ENCODE results near the gene KRT81.
"Not testable (repeated sequence)": the region's sequence is repeated elsewhere in the genome, so short reads cannot be mapped to it uniquely, and the experiment has no call there.

Gene KRT81

GRCh38 chr12:52253391-52254179 is 37.7 kb downstream of the KRT81 start:
- ATAC-seq = no peak
- DNase-seq = no peak

DNA sequence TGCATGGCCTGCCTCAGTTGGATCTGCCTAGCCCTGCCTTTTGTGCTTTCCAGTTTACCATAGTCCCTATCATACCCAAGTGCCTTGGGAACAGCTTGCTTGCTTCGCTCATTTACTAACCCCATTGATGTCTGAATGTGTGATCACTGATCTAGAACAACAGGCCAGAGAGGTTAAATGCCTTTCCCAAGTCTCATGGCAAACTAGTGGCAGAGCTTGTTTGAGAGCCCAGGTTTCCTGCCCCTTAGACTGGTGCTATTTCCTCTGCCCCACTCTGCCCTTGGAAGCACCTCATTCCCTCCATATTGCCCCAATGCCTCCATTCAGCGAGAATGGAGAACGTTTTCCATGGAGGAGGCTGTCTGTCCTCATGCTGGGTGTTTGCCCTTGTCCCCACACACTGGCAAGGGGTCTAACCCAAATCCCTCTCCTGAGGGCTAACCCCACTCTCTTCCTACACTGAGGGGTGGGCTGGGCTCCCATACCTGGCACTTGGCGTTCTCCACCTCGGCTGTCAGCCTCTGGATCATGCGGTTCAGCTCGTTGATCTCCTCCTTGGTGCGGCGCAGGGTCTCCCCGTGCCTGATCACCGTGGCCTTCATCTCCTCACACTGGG is 38.5 kb downstream of the KRT81 start:
- ATAC-seq = no peak

GRCh38 chr12:52252175-52252615 is 39.1 kb downstream of the KRT81 start:
- ATAC-seq, DNase-seq: not testable (repeated sequence)

More for the DNA sequence above, 38.5 kb downstream of the KRT81 start:
- DNase-seq = no peak

- ATAC-seq (no peak), DNase-seq (no peak)
These were observed 39.8 kb downstream of the KRT81 start for GRCh38 chr12:52251367-52252051.

DNA sequence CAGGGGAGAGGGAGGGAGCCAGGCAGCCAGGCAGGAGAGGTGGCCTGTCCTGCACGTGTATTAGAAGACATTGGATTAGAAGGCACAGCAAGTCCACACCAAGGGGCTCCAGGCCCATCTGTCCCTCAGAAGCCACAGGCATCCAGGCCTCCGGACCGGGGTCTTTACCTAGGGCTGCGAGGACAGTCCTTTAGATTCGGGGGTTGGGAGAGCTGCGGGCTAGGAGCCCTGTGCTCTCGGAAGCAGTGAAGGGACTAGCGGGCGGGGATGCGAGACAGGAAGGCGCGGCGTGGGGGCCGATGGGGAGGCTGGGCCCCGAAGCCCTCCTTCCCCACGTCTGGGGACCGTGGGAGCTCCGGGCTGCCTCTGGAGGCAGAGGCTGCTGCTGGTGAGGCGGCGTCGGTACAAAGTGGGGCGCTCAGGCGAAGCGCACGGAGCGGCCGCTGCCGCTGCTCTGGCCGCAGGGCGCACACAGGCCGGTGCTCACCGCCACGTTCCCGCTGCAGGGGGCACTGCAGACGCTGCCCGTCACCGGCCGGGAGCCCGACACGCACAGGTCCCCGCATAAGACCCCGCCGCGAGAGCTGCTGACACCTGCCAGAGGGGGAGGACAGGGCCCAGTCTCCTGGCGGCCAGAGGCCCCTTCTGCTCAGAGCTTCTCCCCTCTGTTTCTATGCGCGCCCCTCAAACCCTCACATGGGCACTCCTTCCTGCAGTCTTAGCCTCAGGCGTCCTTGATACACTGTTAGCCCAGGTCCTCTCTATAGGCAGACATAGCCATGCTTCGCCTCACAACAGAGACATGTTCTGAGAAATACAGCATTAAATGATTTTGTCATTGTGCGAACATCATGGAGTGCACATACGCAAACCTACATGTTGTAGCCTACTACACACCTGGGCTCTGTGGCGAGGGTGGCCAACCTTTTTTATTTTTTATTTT is 41.0 kb downstream of the KRT81 start:
- DNase-seq (no peak), ATAC-seq (no peak)

DNA sequence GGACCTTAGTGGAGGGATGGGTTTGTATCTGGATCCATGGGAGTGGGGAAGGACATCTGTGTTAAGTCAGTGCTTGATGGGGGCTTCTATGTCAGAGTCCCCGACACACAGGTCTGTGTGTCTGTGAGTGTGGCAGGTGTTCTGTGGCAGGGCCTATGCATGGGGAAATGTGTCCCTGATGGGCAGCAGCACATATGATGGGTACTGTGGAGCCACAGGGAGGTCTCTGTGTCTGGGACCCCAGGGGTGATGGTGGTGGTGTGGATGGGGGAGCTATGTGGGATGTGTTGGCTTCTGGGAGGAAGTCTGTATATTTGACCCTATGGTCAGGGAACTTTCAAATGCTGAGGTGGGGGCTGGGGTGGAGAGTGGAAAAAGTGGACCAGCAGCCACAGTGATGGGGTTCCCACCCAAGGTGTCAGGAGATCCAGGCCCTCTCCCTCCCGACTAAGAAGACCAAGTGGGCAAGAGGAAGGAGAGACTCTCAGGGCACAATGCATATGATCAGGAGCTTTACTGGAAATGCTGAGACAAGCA is 41.8 kb downstream of the KRT81 start:
- ATAC-seq = no peak
- no peak for DNase-seq

DNA sequence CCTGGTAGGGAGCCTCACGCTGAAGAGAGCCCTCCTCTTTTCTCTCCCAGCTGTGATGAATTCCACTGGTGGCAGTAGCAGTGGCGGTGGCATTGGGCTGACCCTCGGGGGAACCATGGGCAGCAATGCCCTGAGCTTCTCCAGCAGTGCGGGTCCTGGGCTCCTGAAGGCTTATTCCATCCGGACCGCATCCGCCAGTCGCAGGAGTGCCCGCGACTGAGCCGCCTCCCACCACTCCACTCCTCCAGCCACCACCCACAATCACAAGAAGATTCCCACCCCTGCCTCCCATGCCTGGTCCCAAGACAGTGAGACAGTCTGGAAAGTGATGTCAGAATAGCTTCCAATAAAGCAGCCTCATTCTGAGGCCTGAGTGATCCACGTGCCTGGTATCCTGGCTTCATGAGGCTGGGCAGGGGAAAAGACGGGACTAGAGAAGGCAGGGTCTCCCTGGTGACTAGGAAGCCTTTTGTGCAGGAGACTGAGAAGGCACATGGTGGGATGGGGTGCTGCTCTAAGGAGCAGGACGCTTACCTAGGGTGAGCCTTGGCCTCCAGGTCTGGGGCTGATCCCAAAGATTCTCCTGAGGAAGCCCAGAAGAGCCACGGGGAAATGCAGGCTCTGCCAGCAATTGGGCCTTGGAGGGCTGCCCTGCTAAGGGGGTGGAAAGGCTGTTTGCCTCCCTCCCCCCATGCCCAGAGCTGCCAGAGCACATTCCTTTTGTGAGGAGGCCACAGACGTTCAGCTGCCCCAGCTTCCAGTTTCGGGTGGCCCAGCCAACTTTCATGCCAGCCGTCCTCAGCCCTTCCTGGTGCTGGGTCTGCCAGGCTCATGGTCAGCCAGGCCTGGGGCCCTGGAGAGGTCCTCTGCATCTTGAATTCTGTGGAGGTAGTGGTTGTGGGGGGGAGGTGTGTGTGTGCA is 42.5 kb downstream of the KRT81 start:
- DNase-seq (no peak), ATAC-seq (no peak)

DNA sequence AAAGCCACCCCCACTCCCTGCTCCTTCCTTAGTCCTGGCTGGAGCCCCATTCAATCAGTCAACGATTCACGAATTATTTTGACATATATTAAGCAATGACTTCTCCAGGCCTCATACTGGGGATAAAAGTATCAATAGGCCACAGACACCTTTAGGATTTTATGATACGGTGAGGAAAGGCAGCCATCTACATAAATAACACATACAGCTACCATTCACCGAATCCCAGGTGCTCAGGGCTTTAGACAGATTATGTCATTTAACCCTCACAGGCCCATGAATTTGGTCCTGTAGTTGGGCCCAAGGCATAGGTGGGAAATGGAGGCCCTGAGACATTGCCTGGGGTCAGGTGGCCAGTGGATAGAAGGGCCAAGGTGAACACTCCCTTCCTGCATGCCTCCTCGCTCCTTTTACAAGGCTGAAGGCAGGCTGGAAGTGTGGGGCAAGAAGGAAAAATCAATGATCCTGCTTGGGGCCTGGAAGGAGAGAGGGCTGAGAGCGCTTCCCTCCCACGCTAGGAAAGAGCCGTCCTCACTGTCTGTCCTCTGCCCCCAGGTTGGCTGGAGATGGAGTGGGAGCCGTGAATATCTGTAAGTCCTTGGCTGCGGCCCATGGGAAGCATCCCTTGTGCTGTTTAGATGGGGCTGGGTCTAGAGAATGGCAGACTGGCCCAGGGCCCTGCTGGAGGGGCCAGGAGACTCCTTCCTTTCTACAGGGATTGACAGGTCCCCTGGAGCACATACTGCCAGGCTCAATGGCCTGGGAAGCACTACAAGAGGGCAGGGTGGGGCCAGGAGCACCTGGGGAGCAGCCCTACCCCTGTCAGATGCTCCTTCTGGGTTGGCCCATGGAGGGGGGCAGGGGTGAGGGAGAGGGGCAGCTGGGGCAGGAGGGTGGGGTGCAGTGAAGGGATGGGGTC is 43.5 kb downstream of the KRT81 start:
- DNase-seq = no peak
- ATAC-seq = no peak

GRCh38 chr12:52246720-52247621 is 44.4 kb downstream of the KRT81 start:
- ATAC-seq (no peak), DNase-seq (no peak)

DNA sequence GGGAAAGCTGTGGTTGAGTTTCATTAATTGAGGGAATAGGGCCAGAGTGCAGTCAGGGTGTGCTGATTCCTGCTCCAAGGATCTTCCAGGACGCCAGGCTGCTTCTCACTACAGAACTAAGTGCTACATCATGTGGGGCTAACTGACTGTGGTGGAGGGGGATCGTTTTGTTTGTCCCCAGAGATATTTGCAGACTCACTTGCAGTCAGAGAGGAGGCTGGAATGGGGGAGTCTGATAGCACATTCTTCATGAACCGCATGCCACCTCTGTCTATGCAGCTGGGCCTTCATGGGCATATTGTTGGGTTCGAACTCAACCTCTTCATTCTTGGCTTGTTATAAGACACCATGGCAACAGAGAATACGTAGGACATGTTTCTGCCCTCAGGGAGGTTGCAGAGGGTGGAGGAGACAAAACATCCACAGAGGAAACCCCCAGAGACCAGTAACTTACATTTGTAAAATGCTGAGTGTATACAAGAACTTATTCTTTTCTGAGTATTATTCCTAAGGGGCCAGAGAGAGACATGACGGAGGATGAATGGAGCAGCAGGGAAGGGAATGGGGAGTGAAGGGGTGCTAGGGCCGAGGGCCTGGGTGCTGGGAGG is 45.3 kb downstream of the KRT81 start:
- ATAC-seq (no peak), DNase-seq (no peak)

GRCh38 chr12:52245259-52245961 is 45.9 kb downstream of the KRT81 start:
- DNase-seq = no peak
- no peak for ATAC-seq

- ATAC-seq = no peak
- DNase-seq = no peak
These were observed 46.7 kb downstream of the KRT81 start for GRCh38 chr12:52244615-52244994.

- ATAC-seq = peak; percentile 99
These were observed 47.3 kb downstream of the KRT81 start for GRCh38 chr12:52243856-52244614.

GRCh38 chr12:52243259-52243855 is 48.0 kb downstream of the KRT81 start:
- no peak for ATAC-seq

More at GRCh38 chr12:52243856-52244614, 47.3 kb downstream of the KRT81 start:
- peak; percentile 82 for DNase-seq

DNA sequence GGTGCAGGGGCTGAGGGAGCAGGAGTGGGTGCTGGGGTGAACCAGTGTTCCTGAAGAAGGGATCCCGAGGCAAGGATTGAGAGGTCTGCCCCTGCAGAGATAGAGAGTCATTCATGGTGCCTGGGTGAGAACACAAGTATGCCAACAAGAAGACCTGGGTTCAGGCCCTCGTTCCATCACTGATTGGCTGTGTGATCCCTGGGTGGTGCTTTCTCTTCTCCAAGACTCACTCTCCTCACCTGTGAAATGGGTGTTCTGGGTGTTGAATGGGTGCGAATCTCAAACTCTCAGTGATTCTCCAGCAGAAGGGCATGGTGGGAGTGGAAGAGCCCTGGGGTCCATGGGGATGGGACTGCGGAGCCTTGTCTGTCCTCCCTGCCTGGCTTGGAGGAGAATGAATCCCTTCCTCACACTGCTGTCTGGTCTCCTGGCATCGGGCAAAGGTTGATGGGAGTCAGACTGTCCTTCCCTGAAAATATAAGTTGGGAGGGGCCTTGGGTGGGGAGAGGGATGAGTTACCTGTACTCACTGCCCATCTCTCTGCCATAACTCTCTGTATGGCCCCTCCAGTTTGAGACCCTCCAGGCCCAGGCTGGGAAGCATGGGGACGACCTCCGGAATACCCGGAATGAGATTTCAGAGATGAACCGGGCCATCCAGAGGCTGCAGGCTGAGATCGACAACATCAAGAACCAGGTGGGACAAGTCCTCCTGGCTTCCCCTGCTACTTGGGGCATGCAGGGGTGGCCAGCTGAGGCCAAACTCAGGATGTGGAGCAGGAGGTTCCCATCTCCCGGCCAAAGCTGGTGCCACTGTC is 48.7 kb downstream of the KRT81 start:
- DNase-seq (no peak), ATAC-seq (no peak)

More at GRCh38 chr12:52243259-52243855, 48.0 kb downstream of the KRT81 start:
- no peak for DNase-seq
